Measurements from ENCODE around the gene NLRP1.

NLRP1 gene

GRCh38 chr17:5584383-5585286 is at the start of gene NLRP1:
Gene NLRP1 (minus strand): TSS chr17:5584509. CDS start chr17:5583957, 552 bp downstream.
- no peak for DNase-seq

- DNase-seq: no peak
These were observed 47.8 kb upstream of the NLRP1 start for GRCh38 chr17:5631958-5632590.

- no peak for DNase-seq
These were observed 46.1 kb upstream of the NLRP1 start for GRCh38 chr17:5630434-5630833.

GRCh38 chr17:5629128-5629527 is 44.8 kb upstream of the NLRP1 start:
- DNase-seq: no peak

DNA sequence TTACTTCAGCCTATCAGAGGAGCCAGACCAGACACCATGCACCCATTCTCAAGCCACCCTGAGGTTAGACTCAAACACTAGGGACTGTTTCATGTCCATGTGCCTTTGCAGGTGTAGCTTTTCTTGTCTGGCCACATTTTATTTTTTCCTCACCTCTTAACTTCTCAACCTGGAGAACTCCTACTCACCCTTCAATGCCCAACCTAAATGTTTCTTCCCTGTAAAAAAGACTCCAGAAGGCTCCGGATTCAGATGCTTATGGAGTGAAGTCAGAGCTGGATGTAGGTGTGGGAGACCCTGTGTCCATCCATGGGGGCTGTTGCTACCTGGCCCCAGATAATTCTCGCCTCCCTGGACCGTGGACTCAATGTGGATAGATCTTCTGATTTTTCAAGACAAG is 44.0 kb upstream of the NLRP1 start:
- no peak for DNase-seq

DNA sequence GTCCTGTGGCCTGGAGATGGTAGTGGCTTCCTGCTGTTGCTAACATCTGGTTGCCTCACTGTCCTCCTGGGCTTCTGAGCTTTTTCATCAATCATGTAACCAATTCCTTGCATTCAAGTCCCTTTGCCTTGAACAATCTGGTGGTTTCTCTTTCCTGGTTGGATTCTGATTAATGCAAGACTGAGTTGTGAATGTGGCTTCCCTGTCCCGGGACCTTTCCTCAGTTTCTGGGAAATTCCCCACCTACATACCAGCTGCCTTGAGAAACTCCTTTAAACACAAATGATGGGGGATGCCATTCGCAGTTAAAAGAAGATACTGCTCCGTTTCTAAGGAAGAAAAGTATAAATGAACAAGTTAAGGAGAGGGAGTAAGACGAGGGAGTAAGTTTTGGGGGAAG is 39.9 kb upstream of the NLRP1 start:
- no peak for DNase-seq

- DNase-seq: no peak
These were observed 37.4 kb upstream of the NLRP1 start for GRCh38 chr17:5621729-5622128.

DNA sequence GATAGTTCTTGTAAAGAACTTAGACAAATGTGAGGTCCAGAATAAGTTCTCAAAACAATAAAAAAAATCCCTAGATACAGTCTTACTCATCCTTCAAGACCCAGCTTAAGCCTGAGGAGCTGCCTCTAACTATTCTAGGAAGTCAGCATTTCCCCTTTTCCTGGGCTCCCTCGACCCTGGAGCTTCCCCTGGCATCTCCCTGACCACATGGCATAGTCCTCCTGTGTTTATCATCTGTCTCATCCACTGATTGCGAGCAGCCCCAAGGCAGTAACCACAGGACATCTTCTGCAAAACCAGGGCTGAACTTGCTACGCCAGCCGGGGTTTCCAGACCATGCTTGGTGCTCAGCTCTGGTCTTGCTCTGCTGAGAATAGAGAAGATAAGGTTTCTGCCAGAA is 36.7 kb upstream of the NLRP1 start:
- DNase-seq: no peak

GRCh38 chr17:5619088-5619740 is 34.9 kb upstream of the NLRP1 start:
- peak; percentile 98 for DNase-seq

GRCh38 chr17:5618476-5618875 is 34.2 kb upstream of the NLRP1 start:
- no peak for DNase-seq

DNA sequence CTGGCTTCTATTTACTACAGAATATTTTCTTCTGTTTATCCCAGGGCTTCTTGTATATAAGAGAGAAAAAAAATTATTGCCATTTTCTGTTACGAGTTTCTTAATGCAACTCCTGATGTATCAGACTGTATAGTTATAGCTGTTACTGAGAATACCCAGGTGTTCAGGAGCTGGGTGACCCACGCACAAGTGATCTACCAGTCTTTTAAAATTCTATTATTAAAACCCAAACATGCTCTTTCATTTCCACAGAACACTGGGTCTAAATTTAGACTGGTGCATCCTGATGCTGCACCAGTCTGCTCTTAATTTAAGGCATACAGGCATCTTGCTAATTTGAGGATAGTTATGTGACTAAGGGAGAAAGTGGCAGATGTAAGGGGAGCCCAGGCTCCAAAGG is 31.2 kb upstream of the NLRP1 start:
- DNase-seq: no peak

DNA sequence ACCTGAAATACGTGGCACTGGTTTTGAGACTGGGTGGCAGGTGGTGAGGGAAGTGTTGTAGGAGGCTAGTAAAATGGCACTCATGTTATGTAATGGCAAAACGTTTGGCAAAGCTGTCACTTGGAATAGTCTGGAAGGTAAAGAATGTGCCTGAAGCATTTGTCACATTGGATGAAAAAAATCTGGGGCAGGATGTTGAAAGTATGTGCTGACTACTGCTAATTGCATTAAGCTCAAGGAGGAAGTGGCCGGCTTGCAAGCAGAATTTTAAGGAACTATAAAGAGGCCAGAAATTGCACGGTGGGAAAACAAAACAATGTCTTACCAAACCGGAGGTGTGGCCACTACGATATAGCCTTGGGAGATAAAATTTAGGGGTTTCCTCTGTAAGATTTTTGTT is 26.6 kb upstream of the NLRP1 start:
- DNase-seq: no peak

GRCh38 chr17:5608399-5609112 is 24.2 kb upstream of the NLRP1 start:
- no peak for DNase-seq

GRCh38 chr17:5607946-5608345 is 23.6 kb upstream of the NLRP1 start:
- no peak for DNase-seq

DNA sequence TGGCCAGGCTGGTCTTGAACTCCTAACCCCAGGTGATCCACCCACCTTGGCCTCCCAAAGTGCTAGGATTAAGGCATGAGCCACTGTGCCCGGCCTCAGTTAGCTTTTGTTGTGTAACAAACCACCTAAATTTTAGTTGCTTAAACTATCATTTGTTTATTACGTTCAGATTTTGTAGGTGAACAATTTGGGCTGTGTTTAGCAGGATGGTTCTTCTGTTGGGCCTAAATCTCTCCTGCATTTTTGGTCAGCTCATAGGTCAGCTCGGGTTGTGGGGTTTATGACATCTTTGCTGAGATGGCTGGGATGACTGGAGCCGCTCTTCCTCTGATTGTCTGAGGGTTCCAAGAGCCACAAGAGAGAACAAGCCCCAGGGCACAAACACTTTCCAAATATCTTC is 21.1 kb upstream of the NLRP1 start:
- no peak for DNase-seq

DNA sequence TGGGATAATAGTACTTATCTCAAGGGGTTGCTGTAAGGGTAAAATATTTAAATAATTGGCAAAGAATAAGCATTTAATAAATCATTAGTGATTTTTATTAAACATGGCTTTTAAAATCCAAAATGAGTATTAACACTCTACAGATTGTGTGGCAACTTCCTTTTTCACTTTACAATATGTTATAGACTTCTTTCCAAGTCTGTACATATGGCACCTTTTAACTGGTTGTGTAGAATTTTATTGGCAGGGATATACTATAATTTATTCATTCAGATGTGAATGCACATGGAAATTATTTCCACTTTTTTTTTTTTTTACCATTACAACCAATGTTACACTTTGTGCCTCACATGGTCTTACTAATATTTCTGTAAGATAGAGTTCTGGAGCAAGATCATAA is 15.7 kb upstream of the NLRP1 start:
- no peak for DNase-seq

- no peak for DNase-seq
These were observed 14.1 kb upstream of the NLRP1 start for GRCh38 chr17:5598457-5598856.

- no peak for DNase-seq
These were observed 12.1 kb upstream of the NLRP1 start for GRCh38 chr17:5596421-5596820.

DNA sequence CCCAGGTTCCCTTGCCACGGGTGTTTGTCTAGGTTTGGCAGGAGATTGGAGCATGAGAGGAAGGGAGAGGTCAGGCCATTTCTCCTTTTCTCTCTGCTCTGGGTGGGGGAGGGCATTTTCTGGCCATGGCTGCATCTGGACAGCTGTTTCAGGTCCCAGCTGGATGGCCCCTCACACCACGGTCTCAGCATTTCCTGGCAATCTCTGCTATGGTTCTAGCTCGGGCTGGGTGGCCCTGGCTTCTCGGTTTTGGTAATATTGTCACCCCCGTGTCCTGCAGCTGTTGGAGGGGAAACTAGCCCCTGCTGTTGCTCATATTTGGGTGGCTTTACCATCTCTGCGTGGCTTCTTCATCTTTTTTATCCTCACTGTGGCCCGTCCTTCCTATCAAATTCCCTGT is 11.5 kb upstream of the NLRP1 start:
- DNase-seq: no peak

GRCh38 chr17:5592382-5592781 is 8.1 kb upstream of the NLRP1 start:
- peak; percentile 26 for DNase-seq

- DNase-seq: no peak
These were observed 7.7 kb upstream of the NLRP1 start for GRCh38 chr17:5591966-5592365.

- no peak for DNase-seq
These were observed 4.3 kb upstream of the NLRP1 start for GRCh38 chr17:5588584-5588983.

DNA sequence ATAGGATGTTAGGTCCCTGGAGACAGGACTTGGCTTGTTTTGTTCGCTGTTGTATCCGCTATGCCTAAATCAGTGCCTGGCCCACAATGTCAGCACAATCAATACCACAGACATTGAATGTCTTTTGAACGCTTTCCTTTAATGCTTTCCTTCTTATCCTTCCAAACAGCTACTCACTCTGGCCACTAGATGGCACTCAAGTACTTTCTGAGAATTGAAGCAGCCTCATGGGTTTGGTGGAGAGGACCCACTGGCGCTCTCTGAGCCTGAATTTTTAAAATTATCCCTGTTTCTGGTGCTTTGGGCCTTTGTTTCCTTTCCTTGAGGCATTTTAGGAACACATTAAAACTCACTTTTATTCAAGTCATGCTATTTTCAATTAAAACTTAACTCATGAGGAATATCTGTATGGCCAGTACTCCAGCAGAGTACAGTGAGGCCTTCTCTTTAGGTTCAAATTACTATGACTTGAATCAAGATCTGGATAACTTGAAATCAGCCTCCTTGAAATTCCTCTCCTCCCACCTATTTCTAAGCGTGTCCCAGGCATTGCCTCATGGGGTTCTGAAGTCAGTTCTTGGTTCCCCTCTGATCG is 3.2 kb upstream of the NLRP1 start:
- DNase-seq: peak; percentile 68
